Caco-2 (cell line): ENCODE data around the gene TSACC. TPM values are rescaled to one million over a fixed set of nuclear protein-coding genes. Genes with fewer than 3 reads are reported as not detected.

ENCODE experiments used
- BruUV-seq: library from RNA; stranded (reverse); fragments of 400-500 nt; replicated peaks from 2 replicates; lab custom pipeline; 2021; lab: Mats Ljungman, UMichigan
- CTCF ChIA-PET: fragments of 300-600 bp; sonication (Branson Sonifier 250); formaldehyde crosslinking; loops from one replicate; lab custom pipeline; 2022; ENCODE audit warnings: antibody characterized with exemption; lab: Charles Lee
- POLR2A ChIA-PET: fragments of 300-600 bp; sonication (Branson Sonifier 250); formaldehyde crosslinking; loops from one replicate; lab custom pipeline; 2022; ENCODE audit warnings: antibody characterized with exemption; lab: Charles Lee
- DNase-seq, 2 experiments: peaks; one replicate each; pipeline versions ENCODE4 v3.0.0 to v3.0.0-alpha.2; 2020 to 2022
- H3K27me3 ChIP-seq: replicated peaks from 2 replicates; pipeline ENCODE4 v1.6.0; 2011; ENCODE audit warnings: low read length; ENCODE audit not compliant: control insufficient read depth, insufficient read depth
- H3K36me3 ChIP-seq: 2 replicates; pipeline ENCODE4 v1.5.1; 2011; ENCODE audit warnings: low read length; ENCODE audit not compliant: control insufficient read depth, insufficient read depth
- H3K4me1 ChIP-seq: fragments of 250-450 bp; sonication (Bioruptor Pico); 2 replicates; pipeline ENCODE4 v1.5.1; 2020; ENCODE audit warnings: mild to moderate bottlenecking
- H3K4me3 ChIP-seq: 2 replicates; pipeline ENCODE4 v1.5.1; 2011; ENCODE audit warnings: low read depth, mild to moderate bottlenecking, control low read depth, low read length
- H3K9me3 ChIP-seq: fragments of 250-450 bp; sonication (Bioruptor Pico); 2 replicates; pipeline ENCODE4 v1.5.1; 2020; ENCODE audit warnings: mild to moderate bottlenecking, moderate library complexity
- H3K27ac Mint-ChIP-seq: one replicate; pipeline ENCODE4 v1.8.0; 2022; ENCODE audit warnings: mixed read lengths; ENCODE audit not compliant: unreplicated experiment
- H3K27me3 Mint-ChIP-seq: one replicate; pipeline ENCODE4 v1.8.0; 2022; ENCODE audit warnings: mixed read lengths; ENCODE audit not compliant: insufficient read depth, unreplicated experiment
- H3K36me3 Mint-ChIP-seq: one replicate; pipeline ENCODE4 v1.8.0; 2022; ENCODE audit warnings: mild to moderate bottlenecking, mixed read lengths; ENCODE audit not compliant: insufficient read depth, unreplicated experiment
- H3K4me1 Mint-ChIP-seq: one replicate; pipeline ENCODE4 v1.8.0; 2022; ENCODE audit warnings: low read depth, mixed read lengths; ENCODE audit not compliant: unreplicated experiment
- H3K4me3 Mint-ChIP-seq: one replicate; pipeline ENCODE4 v1.8.0; 2022; ENCODE audit warnings: mild to moderate bottlenecking, moderate library complexity, mixed read lengths; ENCODE audit not compliant: unreplicated experiment
- H3K9me3 Mint-ChIP-seq: one replicate; pipeline ENCODE4 v1.8.0; 2022; ENCODE audit warnings: mixed read lengths; ENCODE audit not compliant: unreplicated experiment
- intact Hi-C: fragments of 100-400 bp; cut with micrococcal nuclease; formaldehyde crosslinking; loops from one replicate; pipeline ENCODE4 v1.10.0; 2022; ENCODE audit not compliant: unreplicated experiment
- total RNA-seq: library from RNA; stranded (reverse); gene quantifications from 2 replicates; pipeline ENCODE4 v1.2.3, GENCODE V29; 2022
- TF ChIP-seq, protein P1 (sequence below), 2 experiments: fragments of 200-600 bp in 1 of 2; IDR thresholded peaks; 1 replicate in 1 of 2; 2 replicates in 1 of 2; pipeline versions ENCODE4 v1.5.1 to v1.8.0; 2011 to 2022; ENCODE audit warnings: antibody characterized with exemption in 1 of 2, control low read depth in 1 of 2, inconsistent platforms in 1 of 2, low read depth in 1 of 2, low read length in 1 of 2, mild to moderate bottlenecking in 1 of 2, moderate library complexity in 1 of 2; ENCODE audit not compliant: insufficient read depth in 1 of 2, severe bottlenecking in 1 of 2, unreplicated experiment in 1 of 2

Gene TSACC
- total RNA-seq, 1 experiment from 2014 or later, result 3.9 TPM

GRCh38 chr1:156379420-156380165 is 41.3 kb downstream of the TSACC start:
- no TSS peak for BruUV-seq
- peak overlapping the region; percentile 45 for H3K27ac Mint-ChIP-seq

GRCh38 chr1:156382561-156382960 is 44.2 kb downstream of the TSACC start:
- Mint-ChIP-seq H3K36me3 (no peaks in the 10 kb centered on the region), H3K27ac (no peak overlapping the region), H3K9me3 (no peaks in the 10 kb centered on the region), H3K4me3 (no peak overlapping the region), H3K4me1 (no peaks in the 10 kb centered on the region), H3K27me3 (no peaks in the 10 kb centered on the region)
- TF ChIP-seq, protein P1, sequence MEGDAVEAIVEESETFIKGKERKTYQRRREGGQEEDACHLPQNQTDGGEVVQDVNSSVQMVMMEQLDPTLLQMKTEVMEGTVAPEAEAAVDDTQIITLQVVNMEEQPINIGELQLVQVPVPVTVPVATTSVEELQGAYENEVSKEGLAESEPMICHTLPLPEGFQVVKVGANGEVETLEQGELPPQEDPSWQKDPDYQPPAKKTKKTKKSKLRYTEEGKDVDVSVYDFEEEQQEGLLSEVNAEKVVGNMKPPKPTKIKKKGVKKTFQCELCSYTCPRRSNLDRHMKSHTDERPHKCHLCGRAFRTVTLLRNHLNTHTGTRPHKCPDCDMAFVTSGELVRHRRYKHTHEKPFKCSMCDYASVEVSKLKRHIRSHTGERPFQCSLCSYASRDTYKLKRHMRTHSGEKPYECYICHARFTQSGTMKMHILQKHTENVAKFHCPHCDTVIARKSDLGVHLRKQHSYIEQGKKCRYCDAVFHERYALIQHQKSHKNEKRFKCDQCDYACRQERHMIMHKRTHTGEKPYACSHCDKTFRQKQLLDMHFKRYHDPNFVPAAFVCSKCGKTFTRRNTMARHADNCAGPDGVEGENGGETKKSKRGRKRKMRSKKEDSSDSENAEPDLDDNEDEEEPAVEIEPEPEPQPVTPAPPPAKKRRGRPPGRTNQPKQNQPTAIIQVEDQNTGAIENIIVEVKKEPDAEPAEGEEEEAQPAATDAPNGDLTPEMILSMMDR (IDR thresholded peaks at IDR 0.05; ENCODE audit: insufficient read depth in 1 of 2, low read depth in 1 of 2, low read length in 1 of 2, severe bottlenecking in 1 of 2, unreplicated experiment in 1 of 2), result no peak
- BruUV-seq, result no TSS peak
- Histone ChIP-seq H3K36me3 (no peaks in the 10 kb centered on the region), H3K4me3 (no peak overlapping the region), H3K27me3 (no peaks in the 10 kb centered on the region), H3K9me3 (no peaks in the 10 kb centered on the region), H3K4me1 (peaks cover 21% of the 10 kb centered on the region)
- DNase-seq, result no peak
- ChIA-PET POLR2A (no interaction called here), CTCF (interaction anchor here (1.8 to 5.5 kb wide), 2 partner anchors 63 to 75 kb away, joined by 5 to 163 read pairs; no protein-coding TSS in a partner anchor)
- intact Hi-C loops, result loop anchor here (10.0 kb wide), 1 partner anchor 222 kb away; the partner anchor contains the start of gene GPATCH4

More at GRCh38 chr1:156379420-156380165, 41.3 kb downstream of the TSACC start:
- POLR2A ChIA-PET, result interaction anchor here (0.6 kb wide), 1 partner anchor 286 kb away, joined by 3 read pairs; no protein-coding TSS in a partner anchor
- no peaks in the 10 kb centered on the region for H3K36me3 ChIP-seq
- intact Hi-C loops, result loop anchor here (2.0 to 10.0 kb wide), 2 partner anchors 23 to 225 kb away; partner anchors contain the start of gene GPATCH4
- DNase-seq, result peak; percentile 61 to 84
- H3K4me3 ChIP-seq, result no peak overlapping the region
- TF ChIP-seq, protein P1 (IDR thresholded peaks at IDR 0.05; ENCODE audit: insufficient read depth in 1 of 2, low read depth in 1 of 2, low read length in 1 of 2, severe bottlenecking in 1 of 2, unreplicated experiment in 1 of 2), result peak; percentile 32 to 34
- H3K9me3 Mint-ChIP-seq, result no peaks in the 10 kb centered on the region
- peaks cover under 1% of the 10 kb centered on the region for H3K4me1 Mint-ChIP-seq
- CTCF ChIA-PET, result interaction anchor here (0.5 to 1.6 kb wide), 9 partner anchors 10 to 121 kb away, joined by 3 to 7 read pairs (median 4); partner anchors contain the start of gene MEF2D
- no peak overlapping the region for H3K4me3 Mint-ChIP-seq
- H3K27me3 ChIP-seq, result no peaks in the 10 kb centered on the region
- H3K4me1 ChIP-seq, result peaks cover 21% of the 10 kb centered on the region
- H3K36me3 Mint-ChIP-seq, result no peaks in the 10 kb centered on the region
- no peaks in the 10 kb centered on the region for H3K27me3 Mint-ChIP-seq
- no peaks in the 10 kb centered on the region for H3K9me3 ChIP-seq

DNA sequence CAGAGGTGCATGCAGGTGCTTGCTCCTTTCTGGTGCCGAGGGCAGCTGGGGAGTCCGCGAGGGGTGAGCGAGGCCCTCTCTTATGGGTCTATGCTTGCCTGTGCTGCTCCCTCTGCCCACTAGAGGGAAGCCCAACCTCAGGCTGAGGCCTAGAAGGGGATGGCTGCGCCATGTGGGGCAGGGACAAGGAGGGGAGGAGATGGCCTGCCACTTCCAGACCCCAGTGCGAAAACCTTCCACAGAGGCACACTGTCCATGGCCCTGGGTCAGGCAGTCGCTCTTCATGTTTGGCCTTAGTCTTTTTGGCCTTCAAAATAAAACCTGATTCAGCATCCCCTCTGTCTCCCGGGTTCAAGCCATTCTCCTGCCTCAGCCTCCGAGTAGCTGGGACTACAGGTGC is 44.7 kb downstream of the TSACC start:
- Histone ChIP-seq H3K36me3 (no peaks in the 10 kb centered on the region), H3K4me3 (no peak overlapping the region), H3K9me3 (no peaks in the 10 kb centered on the region), H3K27me3 (no peaks in the 10 kb centered on the region), H3K4me1 (peaks cover 21% of the 10 kb centered on the region)
- Mint-ChIP-seq H3K4me1 (no peaks in the 10 kb centered on the region), H3K36me3 (no peaks in the 10 kb centered on the region), H3K27ac (no peak overlapping the region), H3K9me3 (no peaks in the 10 kb centered on the region), H3K27me3 (no peaks in the 10 kb centered on the region), H3K4me3 (no peak overlapping the region)
- intact Hi-C loops, result loop anchor here (1.0 to 10.0 kb wide), 2 partner anchors 26 to 222 kb away; partner anchors contain the start of gene GPATCH4
- POLR2A ChIA-PET, result no interaction called here
- TF ChIP-seq, protein P1 (IDR thresholded peaks at IDR 0.05; ENCODE audit: insufficient read depth in 1 of 2, low read depth in 1 of 2, low read length in 1 of 2, severe bottlenecking in 1 of 2, unreplicated experiment in 1 of 2), result peak; percentile 85 to 90
- CTCF ChIA-PET, result interaction anchor here (1.0 to 5.5 kb wide), 3 partner anchors 17 to 75 kb away, joined by 3 to 163 read pairs (median 5); no protein-coding TSS in a partner anchor
- no TSS peak for BruUV-seq
- DNase-seq, result peak; percentile 76 to 77
